H1 (cell line): ENCODE data around the gene ADGRL2. TPM values are rescaled to one million over a fixed set of nuclear protein-coding genes. Genes with fewer than 3 reads are reported as not detected.

Source experiments
- ASH2L ChIP-seq: fragments of 200-600, 300-600 bp; sonication (generic); IDR thresholded peaks from one replicate; pipeline ENCODE4 v1.7.1; 2017; ENCODE audit warnings: low read length
- CHD1 ChIP-seq: IDR thresholded peaks from 2 replicates; pipeline ENCODE4 v1.6.1; 2012; ENCODE audit warnings: low read depth, low read length, improper control_type of control experiment
- EP300 ChIP-seq, 2 experiments: IDR thresholded peaks; 1 replicate in 1 of 2; 2 replicates in 1 of 2; pipeline ENCODE4 v1.6.1; 2011 to 2012; ENCODE audit warnings: low read depth in 2 of 2, low read length in 2 of 2, mild to moderate bottlenecking in 2 of 2, borderline replicate concordance in 1 of 2, inconsistent platforms in 1 of 2, moderate library complexity in 1 of 2
- GTF2F1 ChIP-seq: IDR thresholded peaks from 2 replicates; pipeline ENCODE4 v1.6.1; 2012; ENCODE audit warnings: low read depth, low read length, improper control_type of control experiment, borderline replicate concordance
- KDM4A ChIP-seq: IDR thresholded peaks from one replicate; pipeline ENCODE4 v1.7.1; 2012; ENCODE audit warnings: low read depth, mild to moderate bottlenecking, moderate library complexity, low read length, inconsistent platforms; ENCODE audit not compliant: severe bottlenecking
- POLR2A ChIP-seq, 2 experiments: IDR thresholded peaks; 1 replicate in 1 of 2; 2 replicates in 1 of 2; pipeline ENCODE4 v1.6.1; 2011; ENCODE audit warnings: low read depth in 2 of 2, low read length in 2 of 2, mild to moderate bottlenecking in 2 of 2; ENCODE audit errors: control extremely low read depth in 1 of 2
- RXRA ChIP-seq: IDR thresholded peaks from 2 replicates; pipeline ENCODE4 v1.6.1; 2011; ENCODE audit warnings: low read depth, mild to moderate bottlenecking, low read length, moderate library complexity; ENCODE audit not compliant: insufficient read depth
- SIX5 ChIP-seq: IDR thresholded peaks from 2 replicates; pipeline ENCODE4 v1.6.1; 2011; ENCODE audit warnings: mild to moderate bottlenecking, low read depth, low read length
- SP4 ChIP-seq: IDR thresholded peaks from 2 replicates; pipeline ENCODE4 v1.6.1; 2012; ENCODE audit warnings: low read length, inconsistent platforms
- YY1 ChIP-seq: IDR thresholded peaks from 2 replicates; pipeline ENCODE4 v1.6.1; 2011; ENCODE audit warnings: low read depth, mild to moderate bottlenecking, low read length
- polyA plus RNA-seq, 7 experiments: library from polyadenylated mRNA; depleted of rRNA in 3 of 7; stranded (reverse) in 5 of 7; unstranded in 2 of 7; fragments of >200 nt in 5 of 7; fragments of 200-250 nt in 2 of 7; gene quantifications; 1 replicate in 5 of 7; 2 replicates in 1 of 7; 4 replicates in 1 of 7; pipeline versions ENCODE4 v1.2.1 to v1.2.3, GENCODE V29; 2011 to 2013; ENCODE audit warnings: missing spikeins in 2 of 7, mixed read lengths in 2 of 7
- total RNA-seq: library from RNA; stranded (reverse); fragmentation: NEBNext Ultra II Directional; extraction: Animal tissue kit (Norgen Biotek cat#: 25700); gene quantifications from 2 replicates; pipeline ENCODE4 v1.2.1, GENCODE V29; 2021

The ADGRL2 gene
- total and polyA plus RNA-seq, 2 of the 8 experiments (the other 6 are each of a cell fraction or from before 2014, with no cell fraction given), result 113 to 124 TPM

- no peak for TF ChIP-seq EP300 (IDR thresholded peaks at IDR 0.05; ENCODE audit: borderline replicate concordance in 1 of 2, low read depth in 2 of 2, low read length in 2 of 2)
- TF ChIP-seq YY1, result no peak
- no peak for TF ChIP-seq KDM4A
- no peak for TF ChIP-seq ASH2L
- TF ChIP-seq GTF2F1, result no peak
- no peak for TF ChIP-seq CHD1
- TF ChIP-seq SP4, result no peak
- no peak for TF ChIP-seq RXRA
- no peak for TF ChIP-seq SIX5
- TF ChIP-seq POLR2A (IDR thresholded peaks at IDR 0.05; ENCODE audit: control extremely low read depth in 1 of 2, low read depth in 2 of 2, low read length in 2 of 2), result no peak
Measured at GRCh38 chr1:81937791-81938450, 137.2 kb downstream of the ADGRL2 start (continued).
